ENCODE results near the gene LRPAP1.

Gene LRPAP1

DNA sequence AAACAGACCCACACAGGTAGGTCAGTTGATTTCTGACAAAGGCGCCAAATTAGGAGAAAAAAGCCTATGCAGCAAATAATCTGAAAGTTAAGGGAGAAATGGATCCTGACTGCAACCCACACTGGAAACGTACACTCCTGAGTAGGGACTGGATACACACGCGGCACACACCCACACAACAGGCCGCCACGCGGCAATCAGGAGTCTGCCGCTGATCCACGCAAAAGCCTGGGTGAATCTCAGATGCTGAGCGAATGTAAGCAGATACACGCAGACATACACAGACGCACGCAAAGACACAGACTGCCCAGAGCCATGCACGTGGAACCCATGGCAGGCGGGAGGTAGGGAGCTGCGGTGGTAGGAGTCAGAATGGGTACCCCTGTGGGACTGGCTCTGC, 21.7 kb downstream of the LRPAP1 start:
- Mint-ChIP-seq H3K36me3 (peaks cover 71% of the 10 kb centered on the region), H3K27ac (no peak overlapping the region), H3K9me3 (no peaks in the 10 kb centered on the region), H3K4me1 (peaks cover 6% of the 10 kb centered on the region), H3K4me3 (no peak overlapping the region)
- ATAC-seq (no peak), DNase-seq (ENCODE audit: low spot score in 2 of 2) (no peak)

DNA sequence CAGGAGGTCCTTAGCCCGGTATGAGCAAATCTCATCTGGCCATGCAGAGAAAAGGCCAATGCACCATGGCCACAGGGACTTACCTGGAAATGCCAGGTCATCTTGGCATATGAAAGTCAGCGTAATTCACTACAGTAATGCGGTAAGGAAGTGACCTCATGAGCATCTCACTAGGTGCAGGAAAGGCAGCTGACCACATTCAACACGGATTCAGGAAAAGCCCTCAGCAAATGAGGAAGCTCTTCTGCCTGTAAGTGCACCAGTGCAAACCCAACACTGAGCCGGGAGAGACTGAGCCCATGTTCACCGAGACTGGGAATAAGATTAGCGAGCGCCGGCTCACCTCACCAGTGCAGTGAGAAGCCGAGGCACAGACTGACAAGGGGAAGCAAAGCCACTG, 23.7 kb downstream of the LRPAP1 start:
- Mint-ChIP-seq H3K4me3 (no peak overlapping the region), H3K27ac (no peak overlapping the region), H3K9me3 (no peaks in the 10 kb centered on the region), H3K36me3 (peaks cover 71% of the 10 kb centered on the region), H3K4me1 (peaks cover 10% of the 10 kb centered on the region)
- no peak for ATAC-seq
- no peak for DNase-seq (ENCODE audit: low spot score in 2 of 2)

- peaks cover 17% of the 10 kb centered on the region for H3K4me1 Mint-ChIP-seq
- H3K4me3 Mint-ChIP-seq = no peak overlapping the region
- H3K27ac Mint-ChIP-seq = no peak overlapping the region
- H3K9me3 Mint-ChIP-seq = no peaks in the 10 kb centered on the region
- DNase-seq (ENCODE audit: low spot score in 2 of 2) (no peak), ATAC-seq (no peak)
- peaks cover 52% of the 10 kb centered on the region for H3K36me3 Mint-ChIP-seq
Observed at GRCh38 chr4:3505231-3505630, 27.0 kb downstream of the LRPAP1 start.

DNA sequence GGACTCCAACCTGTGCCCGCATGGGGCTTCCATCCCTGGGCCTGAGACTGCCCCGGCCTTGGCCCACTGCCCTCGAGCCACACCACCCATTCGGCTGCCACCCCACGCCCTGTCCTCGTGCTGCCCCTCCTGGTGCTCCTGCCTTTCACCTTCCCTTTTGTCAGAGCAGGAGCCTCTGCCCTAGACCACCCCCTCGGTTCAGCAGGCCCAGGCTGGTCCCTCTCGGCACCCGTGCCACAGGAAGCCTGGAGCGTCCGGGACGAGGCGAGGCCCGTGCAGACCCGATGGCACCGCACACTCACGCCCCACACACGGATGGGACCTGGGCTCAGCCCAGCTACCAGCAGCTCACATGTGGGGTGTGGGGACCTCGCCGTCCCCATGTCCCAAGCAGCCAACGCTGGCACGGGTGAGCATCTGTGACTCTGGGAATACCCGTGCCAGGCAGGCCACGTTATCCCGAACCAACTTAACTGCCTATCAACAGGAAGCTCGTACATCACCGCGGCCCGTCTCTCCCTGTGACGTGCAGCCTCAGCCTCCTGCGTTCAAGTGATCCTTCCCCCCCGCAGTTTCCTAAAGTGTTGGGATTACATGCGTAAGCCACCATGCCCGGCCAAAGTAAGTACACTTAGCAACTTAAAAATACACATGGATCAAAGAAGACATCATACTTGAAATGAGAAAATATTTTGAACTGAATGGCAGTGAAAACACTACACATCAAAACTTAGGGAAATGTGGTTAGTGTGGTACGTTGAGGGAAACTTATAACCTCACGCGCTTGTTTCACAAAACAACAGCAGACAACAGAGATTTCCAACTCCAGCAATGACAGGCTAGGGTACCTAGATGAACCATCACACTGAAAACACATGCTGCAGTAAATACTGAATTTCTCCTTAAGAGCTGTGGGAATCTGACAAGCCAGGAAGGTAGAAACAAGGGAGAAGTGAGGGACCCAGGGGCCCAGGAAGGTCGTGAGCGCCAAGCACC, 29.0 kb downstream of the LRPAP1 start:
- Mint-ChIP-seq H3K27ac (peak overlapping the region; percentile 78), H3K36me3 (peaks cover 40% of the 10 kb centered on the region), H3K9me3 (no peaks in the 10 kb centered on the region), H3K4me1 (peaks cover 11% of the 10 kb centered on the region), H3K4me3 (no peak overlapping the region)
- DNase-seq (ENCODE audit: low spot score in 2 of 2) (no peak), ATAC-seq (peak; percentile 69)

- Mint-ChIP-seq H3K9me3 (no peaks in the 10 kb centered on the region), H3K36me3 (peaks cover 30% of the 10 kb centered on the region), H3K4me1 (peaks cover 10% of the 10 kb centered on the region), H3K4me3 (no peak overlapping the region), H3K27ac (no peak overlapping the region)
- no peak for ATAC-seq
- DNase-seq (ENCODE audit: low spot score in 2 of 2) = no peak
Observed at GRCh38 chr4:3501825-3502425, 30.3 kb downstream of the LRPAP1 start.

DNA sequence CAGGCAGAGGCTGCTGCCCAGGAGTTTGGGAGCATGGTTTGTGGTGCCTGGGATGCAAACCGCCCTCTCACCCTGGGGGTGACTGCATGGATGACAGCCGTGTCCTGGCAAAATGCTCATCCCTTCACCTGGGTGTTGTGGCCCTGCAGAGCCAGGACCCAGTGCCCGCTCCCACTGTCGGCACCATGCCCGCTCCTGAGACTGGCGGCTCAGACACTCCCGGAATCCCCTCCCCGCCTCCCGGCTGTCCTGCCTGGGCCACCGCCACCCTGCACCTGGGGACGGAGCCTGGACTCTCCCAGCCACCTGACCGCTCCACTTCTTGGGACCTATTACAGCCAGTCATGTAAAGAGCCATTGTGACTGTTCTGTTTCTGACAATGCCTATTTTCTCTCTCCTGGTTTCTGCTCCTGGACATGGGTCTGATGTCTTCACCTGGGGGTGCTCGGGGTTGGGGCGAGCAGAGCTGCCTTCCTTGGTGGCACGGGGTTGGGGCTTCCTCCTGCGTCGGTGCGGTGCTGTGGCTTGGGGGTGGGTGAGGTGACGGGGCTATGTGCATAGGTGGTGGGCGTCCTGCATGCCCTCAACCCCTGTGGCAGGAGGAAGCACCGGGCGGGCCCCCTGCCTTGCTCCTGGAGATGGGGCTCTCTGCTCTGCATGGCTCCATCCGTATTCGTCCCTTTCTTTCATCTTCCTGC, 30.9 kb downstream of the LRPAP1 start:
- Mint-ChIP-seq H3K36me3 (peaks cover 23% of the 10 kb centered on the region), H3K4me1 (peaks cover 10% of the 10 kb centered on the region), H3K9me3 (no peaks in the 10 kb centered on the region), H3K4me3 (no peak overlapping the region), H3K27ac (no peak overlapping the region)
- no peak for DNase-seq (ENCODE audit: low spot score in 2 of 2)
- ATAC-seq = no peak

GRCh38 chr4:3500634-3501101, 31.6 kb downstream of the LRPAP1 start:
- ATAC-seq (no peak), DNase-seq (ENCODE audit: low spot score in 2 of 2) (no peak)
- H3K36me3 Mint-ChIP-seq = peaks cover 17% of the 10 kb centered on the region
- peaks cover 10% of the 10 kb centered on the region for H3K4me1 Mint-ChIP-seq
- no peaks in the 10 kb centered on the region for H3K9me3 Mint-ChIP-seq
- H3K27ac Mint-ChIP-seq = no peak overlapping the region
- H3K4me3 Mint-ChIP-seq = no peak overlapping the region

- Mint-ChIP-seq H3K4me1 (peaks cover 10% of the 10 kb centered on the region), H3K27ac (no peak overlapping the region), H3K9me3 (no peaks in the 10 kb centered on the region), H3K4me3 (no peak overlapping the region), H3K36me3 (peaks cover 14% of the 10 kb centered on the region)
- ATAC-seq (no peak), DNase-seq (ENCODE audit: low spot score in 2 of 2) (no peak)
Observed at GRCh38 chr4:3500111-3500510, 32.1 kb downstream of the LRPAP1 start.

GRCh38 chr4:3499710-3500109, 32.5 kb downstream of the LRPAP1 start:
- H3K9me3 Mint-ChIP-seq = no peaks in the 10 kb centered on the region
- peaks cover 10% of the 10 kb centered on the region for H3K36me3 Mint-ChIP-seq
- H3K4me3 Mint-ChIP-seq = no peak overlapping the region
- DNase-seq (ENCODE audit: low spot score in 2 of 2) = no peak
- no peak overlapping the region for H3K27ac Mint-ChIP-seq
- peaks cover 10% of the 10 kb centered on the region for H3K4me1 Mint-ChIP-seq
- ATAC-seq = no peak

GRCh38 chr4:3498901-3499510, 33.2 kb downstream of the LRPAP1 start:
- Mint-ChIP-seq H3K9me3 (no peaks in the 10 kb centered on the region), H3K4me1 (peaks cover 10% of the 10 kb centered on the region), H3K36me3 (peaks cover 6% of the 10 kb centered on the region), H3K27ac (no peak overlapping the region), H3K4me3 (no peak overlapping the region)
- DNase-seq (ENCODE audit: low spot score in 2 of 2) (no peak), ATAC-seq (no peak)

GRCh38 chr4:3498407-3498806, 33.8 kb downstream of the LRPAP1 start:
- no peak for ATAC-seq
- H3K4me1 Mint-ChIP-seq = peaks cover 5% of the 10 kb centered on the region
- H3K9me3 Mint-ChIP-seq = no peaks in the 10 kb centered on the region
- no peak overlapping the region for H3K4me3 Mint-ChIP-seq
- no peak for DNase-seq (ENCODE audit: low spot score in 2 of 2)
- H3K27ac Mint-ChIP-seq = no peak overlapping the region
- peaks cover 1% of the 10 kb centered on the region for H3K36me3 Mint-ChIP-seq

DNA sequence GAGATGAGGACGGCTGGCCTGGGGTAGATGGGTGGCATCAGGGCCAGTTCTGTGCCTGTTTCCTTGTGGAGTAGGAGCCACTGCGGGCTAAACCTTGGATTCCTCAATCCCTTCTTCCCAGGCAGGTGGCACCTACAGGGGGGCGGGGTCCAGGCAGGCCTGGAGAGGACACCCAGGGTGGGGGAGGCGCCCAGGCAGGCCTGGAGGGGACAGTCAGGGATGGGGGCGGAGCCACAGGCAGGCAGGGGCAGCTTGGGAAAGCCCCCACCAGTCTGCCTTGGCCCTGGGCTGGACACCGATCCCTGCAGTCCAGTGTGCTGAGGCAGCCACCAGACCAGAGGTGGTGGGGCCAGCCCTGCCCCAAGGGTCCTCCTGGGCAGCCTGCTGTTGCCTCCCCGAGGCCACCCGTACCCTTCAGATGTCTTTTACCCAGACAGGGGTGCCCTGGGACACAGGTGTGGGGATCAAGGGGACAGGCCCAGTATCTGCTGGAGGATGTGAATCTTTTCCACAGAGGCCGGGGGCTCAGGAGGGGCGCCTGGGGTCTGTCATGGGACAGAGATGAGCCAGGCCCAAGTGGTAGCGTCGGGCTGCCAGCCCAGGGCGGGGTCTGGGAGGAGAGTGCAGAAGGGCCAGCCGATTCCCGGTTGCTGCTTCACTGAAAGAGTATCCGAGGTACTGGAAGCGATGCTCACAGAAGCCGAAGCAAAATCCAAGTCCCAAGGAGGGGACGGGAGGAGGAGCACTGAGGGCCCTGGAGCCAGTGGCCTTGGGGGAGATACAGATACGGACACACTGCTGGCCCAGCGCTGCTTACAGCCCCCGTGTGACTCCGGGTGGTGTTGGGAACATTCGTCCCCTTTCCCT, 34.5 kb downstream of the LRPAP1 start:
- no peak overlapping the region for H3K4me3 Mint-ChIP-seq
- DNase-seq (ENCODE audit: low spot score in 2 of 2) = no peak
- no peak for ATAC-seq
- H3K9me3 Mint-ChIP-seq = no peaks in the 10 kb centered on the region
- no peaks in the 10 kb centered on the region for H3K36me3 Mint-ChIP-seq
- H3K27ac Mint-ChIP-seq = no peak overlapping the region
- no peaks in the 10 kb centered on the region for H3K4me1 Mint-ChIP-seq

DNA sequence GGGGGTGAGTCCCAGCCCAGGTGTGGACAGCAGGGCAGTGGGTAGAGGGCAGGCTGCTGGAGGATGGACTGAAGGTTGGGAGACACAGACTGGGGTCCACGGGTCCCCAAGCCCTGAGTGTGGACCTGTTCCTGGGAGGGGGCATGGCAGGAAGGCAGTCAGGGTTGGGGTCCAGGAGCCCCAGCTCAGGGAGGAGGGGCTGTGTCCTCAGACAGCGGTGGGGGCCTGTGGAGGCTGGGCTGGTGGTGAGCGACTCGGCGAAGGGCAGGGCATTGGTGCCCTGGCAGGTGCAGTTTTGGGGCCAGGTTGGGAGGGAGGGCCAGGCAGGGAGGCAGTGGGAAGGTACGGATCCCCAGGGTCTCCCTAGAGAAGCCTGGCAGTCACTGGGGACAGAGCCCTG, 35.1 kb downstream of the LRPAP1 start:
- DNase-seq (ENCODE audit: low spot score in 2 of 2) (no peak), ATAC-seq (no peak)
- H3K4me3 Mint-ChIP-seq = no peak overlapping the region
- no peaks in the 10 kb centered on the region for H3K4me1 Mint-ChIP-seq
- no peaks in the 10 kb centered on the region for H3K9me3 Mint-ChIP-seq
- H3K36me3 Mint-ChIP-seq = no peaks in the 10 kb centered on the region
- H3K27ac Mint-ChIP-seq = no peak overlapping the region

GRCh38 chr4:3496021-3496420, 36.2 kb downstream of the LRPAP1 start:
- Mint-ChIP-seq H3K4me3 (no peak overlapping the region), H3K9me3 (no peaks in the 10 kb centered on the region), H3K36me3 (no peaks in the 10 kb centered on the region), H3K27ac (no peak overlapping the region), H3K4me1 (peaks cover 6% of the 10 kb centered on the region)
- DNase-seq (ENCODE audit: low spot score in 2 of 2) (no peak), ATAC-seq (no peak)

All from stimulated activated effector memory CD8-positive, alpha-beta T cell treated with anti-CD3 and anti-CD28 coated beads, Interleukin-12 subunit alpha, Interleukin-12 subunit beta, amount 100 ng/mL, for 72 hours (primary cell).